Transverse colon (tissue), 4 donors: ENCODE measurements around the gene PNMA1. TPM values are rescaled to one million over a fixed set of nuclear protein-coding genes. Genes with fewer than 3 reads are reported as not detected.
A peak's percentile ranks its signal among the peaks of the same experiment; 100 is the strongest.

Source experiments
- DNase-seq: peaks from one replicate; pipeline ENCODE4 v3.0.0-alpha.2; 2019
- H3K27ac ChIP-seq, 4 donors: fragments of 200-600 bp; sonication (generic); 2 replicates each; pipeline ENCODE4 v1.5.1; 2016 to 2018; ENCODE audit warnings: inconsistent platforms in 4 of 4
- H3K27me3 ChIP-seq: fragments of 200-600 bp; sonication (generic); 2 replicates; pipeline ENCODE4 v1.5.1; 2017; ENCODE audit warnings: inconsistent platforms
- H3K36me3 ChIP-seq, 4 donors: fragments of 200-600 bp; sonication (generic); 2 replicates each; pipeline ENCODE4 v1.5.1; 2017 to 2019; ENCODE audit warnings: inconsistent platforms in 4 of 4
- H3K4me1 ChIP-seq, 4 donors: fragments of 200-600 bp; sonication (generic); 2 replicates each; pipeline ENCODE4 v1.5.1; 2017 to 2020; ENCODE audit warnings: inconsistent platforms in 4 of 4
- H3K4me3 ChIP-seq, 4 donors: fragments of 200-600 bp; sonication (generic); 1 replicate in 1 of 4; 2 replicates in 3 of 4; pipeline versions ENCODE4 v1.5.1 to v1.6.1; 2017 to 2019; ENCODE audit warnings: inconsistent platforms in 4 of 4
- H3K9me3 ChIP-seq, 2 donors: fragments of 200-600 bp; sonication (generic); 2 replicates each; pipeline ENCODE4 v1.5.1; 2017 to 2019; ENCODE audit warnings: inconsistent platforms in 2 of 2
- CTCF ChIP-seq, 5 experiments: fragments of 200-600 bp in 3 of 5; fragments of 450-650 bp in 2 of 5; sonication (generic) in 3 of 5; IDR thresholded peaks; 1 replicate in 2 of 5; 2 replicates in 3 of 5; pipeline ENCODE4 v1.5.1; 2016 to 2017; ENCODE audit warnings: antibody characterized with exemption in 5 of 5, inconsistent platforms in 3 of 5, mild to moderate bottlenecking in 2 of 5, moderate library complexity in 1 of 5
- EP300 ChIP-seq: sonication (generic); formaldehyde crosslinking; IDR thresholded peaks from one replicate; pipeline ENCODE4 v1.6.1; 2017; ENCODE audit warnings: antibody characterized with exemption, low read depth
- POLR2A ChIP-seq: fragments of 450-650 bp; IDR thresholded peaks from one replicate; pipeline ENCODE4 v1.6.1; 2016; ENCODE audit warnings: antibody characterized with exemption, mild to moderate bottlenecking, moderate library complexity
- POLR2AphosphoS5 ChIP-seq, 3 donors: sonication (generic); formaldehyde crosslinking; IDR thresholded peaks; one replicate each; pipeline ENCODE4 v1.6.1; 2016; ENCODE audit warnings: antibody characterized with exemption in 3 of 3
- WGBS, 2 donors: methylation state at CpG; one replicate each; pipeline ENCODE4 v1.1.5; 2018; ENCODE audit warnings: low coverage in 1 of 2; 5-methylcytosine and 5-hydroxymethylcytosine counted together
- in situ Hi-C, 4 donors: fragments of 200-750 bp; cut with MboI; loops; one replicate each; pipeline versions ENCODE4 v1.15.0 to v1.15.1; 2017; ENCODE audit warnings: low sequenced_read_pairs in 3 of 4, low pct_ligation_motif_present in 1 of 4, low pct_unique_long_range_greater_than_20kb in 1 of 4
- intact Hi-C: fragments of 100-400 bp; cut with DNase I; formaldehyde crosslinking; loops from one replicate; pipeline ENCODE4 v1.15.1; 2023; ENCODE audit warnings: low total_unique reads
- total RNA-seq, 4 donors: library from RNA; depleted of rRNA; stranded (reverse); fragments of >200 nt; gene quantifications; one replicate each; pipeline ENCODE4 v1.1.0, GENCODE V29; 2016

Gene PNMA1
- total RNA-seq, 4 donors from 2014 or later: 12.7 to 22.1 (median 12.7) TPM

- H3K4me1 ChIP-seq: peaks cover 18 to 51% (median 34%) of the 10 kb centered on the region in 4 donors
These were observed 17.8 kb upstream of the PNMA1 start for GRCh38 chr14:73732006-73732405.

GRCh38 chr14:73731111-73731510, 16.9 kb upstream of the PNMA1 start:
- no peak for DNase-seq
- peak overlapping the region; percentile 78 to 89 (median 80) for H3K27ac ChIP-seq
- H3K9me3 ChIP-seq: no peaks in the 10 kb centered on the region
- H3K36me3 ChIP-seq: peaks cover 0 to 39% (median 15%) of the 10 kb centered on the region in 4 donors
- peaks cover 18 to 58% (median 36%) of the 10 kb centered on the region in 4 donors for H3K4me1 ChIP-seq
- H3K4me3 ChIP-seq: no peak overlapping the region
- 43% methylated on average over 1 to 3 of the region's 3 CpGs for WGBS, 2 donors
- intact Hi-C loops (no loop called here), in situ Hi-C loops (loop anchor here in 1 of 4 donors (10.0 kb wide), 1 partner anchor 94 kb away; no protein-coding TSS in a partner anchor)
- TF ChIP-seq CTCF (IDR thresholded peaks at IDR 0.05): no peak
- TF ChIP-seq POLR2AphosphoS5 (IDR thresholded peaks at IDR 0.05): no peak
- no peak for TF ChIP-seq POLR2A
- no peak for TF ChIP-seq EP300
- no peaks in the 10 kb centered on the region for H3K27me3 ChIP-seq

More at GRCh38 chr14:73732006-73732405, 17.8 kb upstream of the PNMA1 start:
- WGBS, 2 donors: 83 to 89% methylated on average over 1 to 3 of the region's 3 CpGs
- H3K9me3 ChIP-seq: no peaks in the 10 kb centered on the region
- peaks cover 0 to 36% (median 14%) of the 10 kb centered on the region in 4 donors for H3K36me3 ChIP-seq
- DNase-seq: no peak
- peak overlapping the region; percentile 78 to 89 (median 80) for H3K27ac ChIP-seq
- TF ChIP-seq POLR2A (no peak), EP300 (no peak), CTCF (IDR thresholded peaks at IDR 0.05) (no peak), POLR2AphosphoS5 (IDR thresholded peaks at IDR 0.05) (no peak)
- no peaks in the 10 kb centered on the region for H3K27me3 ChIP-seq
- no peak overlapping the region for H3K4me3 ChIP-seq
- intact Hi-C loops: no loop called here
- in situ Hi-C loops: loop anchor here in 1 of 4 donors (10.0 kb wide), 1 partner anchor 93 kb away; no protein-coding TSS in a partner anchor

- no peak for DNase-seq
- Histone ChIP-seq H3K27me3 (no peaks in the 10 kb centered on the region), H3K4me1 (peaks cover 19 to 72% (median 50%) of the 10 kb centered on the region in 4 donors), H3K27ac (peak overlapping the region; percentile 78 to 89 (median 80)), H3K9me3 (no peaks in the 10 kb centered on the region), H3K4me3 (no peak overlapping the region), H3K36me3 (peaks cover 0 to 37% (median 14%) of the 10 kb centered on the region in 4 donors)
- no peak for TF ChIP-seq POLR2AphosphoS5 (IDR thresholded peaks at IDR 0.05)
- TF ChIP-seq CTCF (IDR thresholded peaks at IDR 0.05): peak in 2 of 5 experiments; percentile 14 to 34
- WGBS, 2 donors: 95% methylated on average over 23 of the region's 23 CpGs; no CpG with 5 or more reads in 1 of the 2 donors
- intact Hi-C loops: loop anchor here (10.0 kb wide), 2 partner anchors 95 to 125 kb away; partner anchors contain the start of gene PTGR2
- in situ Hi-C loops: loop anchor here in 3 of 4 donors (5.0 to 10.0 kb wide), 2 partner anchors 95 to 98 kb away; no protein-coding TSS in a partner anchor
These were observed 15.5 kb upstream of the PNMA1 start for GRCh38 chr14:73729556-73730265.

GRCh38 chr14:73728717-73729330, 14.6 kb upstream of the PNMA1 start:
- DNase-seq: peak; percentile 94
- Histone ChIP-seq H3K36me3 (peaks cover 0 to 36% (median 12%) of the 10 kb centered on the region in 4 donors), H3K4me3 (no peak overlapping the region), H3K27ac (peak overlapping the region; percentile 78 to 89 (median 80)), H3K27me3 (no peaks in the 10 kb centered on the region), H3K4me1 (peaks cover 26 to 78% (median 54%) of the 10 kb centered on the region in 4 donors), H3K9me3 (no peaks in the 10 kb centered on the region)
- TF ChIP-seq POLR2A (peak; percentile 24), POLR2AphosphoS5 (IDR thresholded peaks at IDR 0.05) (peak; percentile 40 to 74 (median 68)), CTCF (IDR thresholded peaks at IDR 0.05) (peak; percentile 91 to 99 (median 95)), EP300 (no peak)
- intact Hi-C loops: loop anchor here (10.0 kb wide), 2 partner anchors 96 to 126 kb away; partner anchors contain the start of gene PTGR2
- in situ Hi-C loops: loop anchor here in 2 of 4 donors (5.0 kb wide), 1 partner anchor 98 kb away; no protein-coding TSS in a partner anchor
- 20% methylated on average over 6 of the region's 6 CpGs; no CpG with 5 or more reads in 1 of the 2 donors for whole genome bisulfite sequencing, 2 donors
